ENCODE results near the gene DNAJC1. TPM values are rescaled to one million over a fixed set of nuclear protein-coding genes. Genes with fewer than 3 reads are reported as not detected.
"Not testable (repeated sequence)": the region's sequence is repeated elsewhere in the genome, so short reads cannot be mapped to it uniquely, and the experiment has no call there.

The DNAJC1 gene
- total RNA-seq, 4 donors from 2014 or later, result 22.8 to 101 (median 49.4) TPM

DNA sequence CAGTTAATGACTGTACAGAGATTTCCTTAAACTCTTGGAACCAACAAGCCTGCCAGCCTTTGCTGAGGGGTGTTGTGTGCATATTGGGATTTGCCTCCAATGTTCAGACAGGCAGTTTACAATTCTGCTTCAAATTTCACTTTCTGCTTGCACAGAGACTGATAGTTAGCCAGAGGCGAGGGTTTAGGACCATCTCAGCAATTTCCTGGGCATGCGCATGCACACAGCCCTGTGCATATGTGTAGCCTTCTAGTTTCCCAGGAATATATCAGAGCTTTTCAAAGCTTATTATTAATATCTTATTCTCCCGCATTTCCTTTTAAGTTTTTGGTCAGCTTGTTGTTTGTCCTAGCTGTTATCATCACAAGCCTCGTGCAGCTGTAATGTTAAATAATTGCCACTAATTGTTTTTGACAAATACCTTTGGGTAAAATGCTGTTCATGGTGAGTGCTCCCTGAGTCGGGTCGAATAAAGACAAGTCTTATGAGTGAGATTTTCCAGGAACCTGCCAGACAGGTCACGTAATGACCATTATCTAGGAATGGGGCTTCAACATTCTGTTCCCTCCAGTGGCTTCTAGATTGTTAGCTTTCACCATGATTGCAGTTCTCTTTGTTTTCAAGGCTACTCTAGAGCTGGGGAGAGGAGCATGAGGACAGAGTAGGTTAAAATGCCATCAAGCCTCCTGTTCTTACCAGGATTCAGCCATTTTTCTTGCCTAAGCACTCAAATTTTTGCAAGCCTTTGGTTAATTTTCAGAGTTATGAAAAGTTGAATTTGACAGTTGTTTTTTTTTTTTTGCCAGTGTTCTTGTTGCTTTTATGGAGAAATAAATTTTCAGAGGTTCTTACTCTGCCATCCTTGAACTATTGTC is 24.1 kb upstream of the DNAJC1 start:
- WGBS, 2 donors, result 91 to 92% methylated on average over 7 of the region's 7 CpGs
- H3K4me3 ChIP-seq (ENCODE audit: low read depth, poor library complexity, severe bottlenecking), result no peak overlapping the region
- DNase-seq (ENCODE audit: low spot score in 2 of 2), result no peak
- intact Hi-C loops (cut with DNase I; ENCODE audit: low total_unique reads), result no loop called here
- no peak for TF ChIP-seq POLR2A (IDR thresholded peaks at IDR 0.05)
- TF ChIP-seq, protein P1, sequence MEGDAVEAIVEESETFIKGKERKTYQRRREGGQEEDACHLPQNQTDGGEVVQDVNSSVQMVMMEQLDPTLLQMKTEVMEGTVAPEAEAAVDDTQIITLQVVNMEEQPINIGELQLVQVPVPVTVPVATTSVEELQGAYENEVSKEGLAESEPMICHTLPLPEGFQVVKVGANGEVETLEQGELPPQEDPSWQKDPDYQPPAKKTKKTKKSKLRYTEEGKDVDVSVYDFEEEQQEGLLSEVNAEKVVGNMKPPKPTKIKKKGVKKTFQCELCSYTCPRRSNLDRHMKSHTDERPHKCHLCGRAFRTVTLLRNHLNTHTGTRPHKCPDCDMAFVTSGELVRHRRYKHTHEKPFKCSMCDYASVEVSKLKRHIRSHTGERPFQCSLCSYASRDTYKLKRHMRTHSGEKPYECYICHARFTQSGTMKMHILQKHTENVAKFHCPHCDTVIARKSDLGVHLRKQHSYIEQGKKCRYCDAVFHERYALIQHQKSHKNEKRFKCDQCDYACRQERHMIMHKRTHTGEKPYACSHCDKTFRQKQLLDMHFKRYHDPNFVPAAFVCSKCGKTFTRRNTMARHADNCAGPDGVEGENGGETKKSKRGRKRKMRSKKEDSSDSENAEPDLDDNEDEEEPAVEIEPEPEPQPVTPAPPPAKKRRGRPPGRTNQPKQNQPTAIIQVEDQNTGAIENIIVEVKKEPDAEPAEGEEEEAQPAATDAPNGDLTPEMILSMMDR (IDR thresholded peaks at IDR 0.05), result no peak

DNA sequence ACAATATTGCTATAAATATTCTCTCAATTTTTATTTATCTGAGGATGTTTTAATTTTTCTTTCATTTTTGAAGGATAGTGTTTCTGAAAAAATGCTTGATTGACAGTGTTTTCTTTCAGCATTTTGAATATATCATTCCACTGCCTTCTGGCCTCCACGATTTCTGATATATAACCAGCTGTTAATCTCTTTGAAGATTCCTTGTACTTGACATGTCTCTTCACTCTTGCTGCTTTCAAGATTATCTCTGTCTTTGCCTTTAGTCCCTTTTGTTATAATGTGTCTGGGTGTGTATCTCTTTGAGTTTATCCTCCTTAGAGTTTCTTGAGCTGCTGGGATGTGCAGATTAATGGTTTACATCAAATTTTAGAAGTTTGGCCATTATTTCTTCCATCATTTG is 22.8 kb upstream of the DNAJC1 start:
- no peak for DNase-seq (ENCODE audit: low spot score in 2 of 2)
- intact Hi-C loops (cut with DNase I; ENCODE audit: low total_unique reads), result no loop called here
- TF ChIP-seq, protein P1 (IDR thresholded peaks at IDR 0.05), result no peak
- no peak for TF ChIP-seq POLR2A (IDR thresholded peaks at IDR 0.05)
- no peak overlapping the region for H3K4me3 ChIP-seq (ENCODE audit: low read depth, poor library complexity, severe bottlenecking)
- WGBS, 2 donors, result 83 to 92% methylated on average over 1 of the region's 1 CpG

DNA sequence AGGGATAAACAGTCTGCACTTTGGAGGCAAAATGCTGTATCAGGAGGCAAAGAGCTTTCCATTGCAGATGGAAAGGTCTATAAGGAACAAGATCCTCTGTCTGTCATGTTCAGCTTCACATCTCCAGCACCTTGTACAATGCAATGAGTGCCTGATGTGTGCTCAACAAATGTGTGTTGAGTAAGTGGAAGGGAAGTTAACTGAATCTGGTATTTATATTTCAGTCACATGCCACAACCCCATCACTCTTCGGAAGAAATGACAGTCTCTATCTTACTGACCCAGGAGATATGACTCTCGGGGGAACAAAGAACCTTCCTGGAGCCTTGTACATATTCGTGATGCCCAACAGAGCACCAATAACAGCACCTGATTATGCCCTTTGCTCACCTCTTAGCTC is 20.0 kb upstream of the DNAJC1 start:
- WGBS, 2 donors, result 53 to 59% methylated on average over 3 of the region's 3 CpGs

DNA sequence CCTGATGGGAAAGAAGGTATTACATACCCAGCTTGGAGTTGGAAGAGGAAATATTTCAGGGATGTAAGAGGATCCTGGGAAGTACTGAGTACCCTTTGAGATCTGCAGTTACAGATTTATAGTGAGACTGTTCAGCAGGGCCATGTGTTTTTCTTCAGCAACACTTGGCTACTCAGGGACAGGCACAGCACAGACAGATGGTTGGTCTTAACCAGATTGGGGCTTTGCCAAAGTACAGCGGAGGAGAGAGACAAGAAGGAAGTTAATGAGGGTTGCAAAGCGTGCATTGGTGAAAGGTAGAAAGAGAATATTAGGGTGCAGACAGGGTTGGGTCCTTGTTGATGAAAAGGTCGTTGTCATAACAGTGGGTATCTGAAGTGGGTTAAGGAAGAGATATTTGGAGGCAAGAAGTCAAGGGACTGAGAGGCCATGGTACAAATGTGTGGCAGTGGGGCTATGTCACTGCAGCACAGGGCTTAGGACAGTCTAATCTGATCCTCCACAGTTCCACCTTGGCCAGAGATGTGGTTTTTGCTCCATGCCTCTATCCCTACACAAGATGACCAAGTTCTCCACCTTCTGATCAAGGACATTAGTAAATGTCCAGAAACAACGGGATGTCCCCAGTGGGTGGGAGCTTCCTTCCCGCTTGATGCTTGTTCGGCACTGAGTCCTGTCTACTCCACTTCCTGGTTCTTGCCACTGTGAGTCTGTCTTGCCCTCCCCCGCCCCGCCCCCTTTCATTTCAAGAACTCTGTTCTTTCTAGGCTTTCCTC is 18.9 kb upstream of the DNAJC1 start:
- 63 to 71% methylated on average over 8 of the region's 8 CpGs for WGBS, 2 donors
- H3K4me3 ChIP-seq (ENCODE audit: low read depth, poor library complexity, severe bottlenecking), result no peak overlapping the region
- peak in 1 of 2 donors; percentile 18 for DNase-seq (ENCODE audit: low spot score in 2 of 2)
- intact Hi-C loops (cut with DNase I; ENCODE audit: low total_unique reads), result no loop called here
- TF ChIP-seq, protein P1 (IDR thresholded peaks at IDR 0.05), result no peak
- TF ChIP-seq POLR2A (IDR thresholded peaks at IDR 0.05), result no peak

More for the DNA sequence above, 20.0 kb upstream of the DNAJC1 start:
- no peak overlapping the region for H3K4me3 ChIP-seq (ENCODE audit: low read depth, poor library complexity, severe bottlenecking)
- no peak for TF ChIP-seq POLR2A (IDR thresholded peaks at IDR 0.05)
- TF ChIP-seq, protein P1 (IDR thresholded peaks at IDR 0.05), result no peak
- no peak for DNase-seq (ENCODE audit: low spot score in 2 of 2)
- intact Hi-C loops (cut with DNase I; ENCODE audit: low total_unique reads), result no loop called here

DNA sequence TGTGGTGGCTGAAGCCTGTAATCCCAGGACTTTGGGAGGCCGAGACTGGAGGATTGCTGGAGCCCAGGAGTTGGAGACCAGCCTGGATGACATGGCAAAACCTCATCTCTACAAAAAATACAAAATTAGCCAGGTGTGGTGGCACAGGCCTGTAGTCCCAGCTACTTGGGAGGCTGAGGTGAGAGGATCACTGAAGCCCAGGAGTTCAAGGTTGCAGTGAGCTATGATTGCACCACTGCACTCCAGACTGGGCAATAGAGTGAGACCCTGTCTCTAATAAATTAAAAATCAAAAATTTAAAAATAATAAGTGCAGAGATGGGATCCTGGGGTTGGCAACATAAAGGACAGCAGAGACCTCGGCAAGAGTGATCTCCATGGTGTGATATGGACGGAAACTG is 17.6 kb upstream of the DNAJC1 start:
- 89 to 99% methylated on average over 3 of the region's 3 CpGs for WGBS, 2 donors
- DNase-seq (ENCODE audit: low spot score in 2 of 2); intact Hi-C loops (cut with DNase I; ENCODE audit: low total_unique reads); H3K4me3 ChIP-seq (ENCODE audit: low read depth, poor library complexity, severe bottlenecking): not testable (repeated sequence)

Data from lower leg skin (tissue), 4 donors.